ENCODE results near the gene CENPV.

The CENPV gene

GRCh38 chr17:16377941-16378341, 24.7 kb upstream of the CENPV start:
- H3K27ac ChIP-seq = no peak overlapping the region
- no peak for TF ChIP-seq CTCF (IDR thresholded peaks at IDR 0.05)
- no peak for DNase-seq (ENCODE audit: low spot score)
- H3K4me3 ChIP-seq = no peak overlapping the region

GRCh38 chr17:16374146-16374938, 21.1 kb upstream of the CENPV start:
- Histone ChIP-seq H3K27ac (no peak overlapping the region), H3K4me3 (no peak overlapping the region)
- DNase-seq (ENCODE audit: low spot score) = no peak
- no peak for TF ChIP-seq CTCF (IDR thresholded peaks at IDR 0.05)

GRCh38 chr17:16371742-16372141, 18.5 kb upstream of the CENPV start:
- H3K27ac ChIP-seq = no peak overlapping the region
- no peak for DNase-seq (ENCODE audit: low spot score)

GRCh38 chr17:16364625-16365024, 11.4 kb upstream of the CENPV start:
- no peak for TF ChIP-seq CTCF (IDR thresholded peaks at IDR 0.05)
- no peak overlapping the region for H3K4me3 ChIP-seq
- H3K27ac ChIP-seq = peak overlapping the region in 1 of 2 donors; percentile 60
- DNase-seq (ENCODE audit: low spot score) = no peak

More at GRCh38 chr17:16371742-16372141, 18.5 kb upstream of the CENPV start:
- no peak overlapping the region for H3K4me3 ChIP-seq
- no peak for TF ChIP-seq CTCF (IDR thresholded peaks at IDR 0.05)

- Histone ChIP-seq H3K4me3 (no peak overlapping the region), H3K27ac (peak overlapping the region in 1 of 2 donors; percentile 60)
- TF ChIP-seq CTCF (IDR thresholded peaks at IDR 0.05) = peak; percentile 87
- DNase-seq (ENCODE audit: low spot score) = no peak
Observed at GRCh38 chr17:16363749-16364536, 10.7 kb upstream of the CENPV start.

- no peak overlapping the region for H3K27ac ChIP-seq
- no peak for TF ChIP-seq CTCF (IDR thresholded peaks at IDR 0.05)
- DNase-seq (ENCODE audit: low spot score) = no peak
- no peak overlapping the region for H3K4me3 ChIP-seq
Observed at GRCh38 chr17:16361874-16362273, 8.6 kb upstream of the CENPV start.

Measured in coronary artery (tissue), 2 donors.